GM04504 (cell line): ENCODE results near the gene IL18RAP.

ENCODE experiments used
- DNase-seq: peaks from one replicate; pipeline ENCODE4 v3.0.0-alpha.2; 2012; ENCODE audit warnings: low read depth

IL18RAP gene, protein sequence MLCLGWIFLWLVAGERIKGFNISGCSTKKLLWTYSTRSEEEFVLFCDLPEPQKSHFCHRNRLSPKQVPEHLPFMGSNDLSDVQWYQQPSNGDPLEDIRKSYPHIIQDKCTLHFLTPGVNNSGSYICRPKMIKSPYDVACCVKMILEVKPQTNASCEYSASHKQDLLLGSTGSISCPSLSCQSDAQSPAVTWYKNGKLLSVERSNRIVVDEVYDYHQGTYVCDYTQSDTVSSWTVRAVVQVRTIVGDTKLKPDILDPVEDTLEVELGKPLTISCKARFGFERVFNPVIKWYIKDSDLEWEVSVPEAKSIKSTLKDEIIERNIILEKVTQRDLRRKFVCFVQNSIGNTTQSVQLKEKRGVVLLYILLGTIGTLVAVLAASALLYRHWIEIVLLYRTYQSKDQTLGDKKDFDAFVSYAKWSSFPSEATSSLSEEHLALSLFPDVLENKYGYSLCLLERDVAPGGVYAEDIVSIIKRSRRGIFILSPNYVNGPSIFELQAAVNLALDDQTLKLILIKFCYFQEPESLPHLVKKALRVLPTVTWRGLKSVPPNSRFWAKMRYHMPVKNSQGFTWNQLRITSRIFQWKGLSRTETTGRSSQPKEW

DNA sequence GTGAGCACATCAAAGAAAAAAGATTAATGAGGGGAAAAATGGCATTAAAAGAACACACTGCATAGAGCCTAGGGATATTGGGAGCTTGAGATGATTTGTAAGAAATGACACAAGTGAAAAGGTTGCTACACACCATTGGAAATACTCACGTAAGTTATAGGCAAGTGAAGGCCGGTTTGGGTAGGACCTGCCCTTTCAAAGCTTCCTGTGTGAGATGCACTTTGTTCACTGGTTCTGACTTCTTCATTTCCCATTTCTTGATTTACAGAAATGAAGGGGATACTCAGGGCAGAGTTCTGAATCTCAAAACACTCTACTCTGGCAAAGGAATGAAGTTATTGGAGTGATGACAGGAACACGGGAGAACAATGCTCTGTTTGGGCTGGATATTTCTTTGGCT is at the start of gene IL18RAP:
TSS of gene IL18RAP (plus strand) at position 251 of the 400 bp plus-strand sequence. CDS start at position 369, 118 bp downstream.
- DNase-seq = no peak

DNA sequence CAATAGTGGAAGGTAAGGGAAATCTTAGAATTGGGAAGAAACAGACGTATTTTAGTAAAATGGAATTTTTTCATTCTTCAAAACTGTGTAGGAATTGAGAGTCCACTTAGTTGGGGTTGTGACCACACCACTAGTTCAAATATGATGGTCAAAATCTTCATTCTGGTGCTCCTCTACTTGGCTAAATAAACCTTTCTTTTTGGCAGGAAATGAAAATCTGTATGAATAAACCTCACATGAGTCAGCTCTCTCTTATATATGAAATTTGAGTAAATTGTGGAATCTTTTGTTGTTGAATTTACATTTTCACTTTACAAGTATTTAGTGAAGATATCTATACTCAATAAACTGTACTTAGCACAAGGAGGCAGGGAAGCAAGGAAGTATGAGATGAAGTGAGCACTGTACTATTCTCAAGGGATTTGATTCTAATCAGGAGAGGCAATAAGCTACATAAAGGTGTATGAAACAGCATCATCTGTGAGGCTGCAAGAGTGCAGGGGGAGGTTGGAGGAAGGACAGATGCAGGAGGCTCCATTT is 46.8 kb upstream of the IL18RAP start:
- DNase-seq = no peak

DNA sequence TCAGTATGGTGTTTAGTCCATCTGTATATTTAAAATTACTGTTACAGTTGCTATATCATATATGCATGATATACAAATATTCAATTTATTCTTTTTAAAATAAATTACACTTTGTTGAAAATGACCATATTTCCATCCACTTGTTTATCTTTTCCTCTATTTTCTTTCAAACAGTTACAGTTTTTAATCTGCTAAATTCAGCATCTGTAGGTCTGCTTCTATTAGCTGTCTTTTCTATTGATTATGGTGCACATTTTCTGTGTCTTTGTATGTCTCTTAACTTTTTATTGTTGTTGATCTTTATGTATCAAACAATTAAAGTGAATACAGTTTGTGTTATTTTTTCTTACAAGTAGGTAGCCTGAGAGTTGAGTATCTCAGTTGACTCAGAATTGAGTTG is 39.2 kb upstream of the IL18RAP start:
- DNase-seq = no peak

DNA sequence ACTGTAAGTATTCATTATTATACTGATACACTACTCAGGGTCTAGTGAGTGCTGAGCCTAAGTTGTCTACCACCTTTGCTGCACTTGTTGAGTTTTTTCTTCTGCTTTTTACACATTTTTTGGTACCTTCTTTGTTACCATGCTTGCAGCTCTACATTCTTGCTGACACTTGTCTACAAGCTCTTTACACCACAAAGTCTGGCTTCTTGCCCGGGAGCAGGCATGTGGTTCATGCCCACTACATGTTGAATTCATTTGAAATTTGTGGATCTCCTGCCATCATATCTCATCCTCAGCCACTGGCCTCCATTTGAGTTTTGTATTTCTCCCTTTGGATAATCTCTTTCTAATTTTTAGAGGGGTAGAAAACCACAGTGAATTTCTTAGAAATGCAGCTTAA is 37.4 kb upstream of the IL18RAP start:
- DNase-seq = no peak

DNA sequence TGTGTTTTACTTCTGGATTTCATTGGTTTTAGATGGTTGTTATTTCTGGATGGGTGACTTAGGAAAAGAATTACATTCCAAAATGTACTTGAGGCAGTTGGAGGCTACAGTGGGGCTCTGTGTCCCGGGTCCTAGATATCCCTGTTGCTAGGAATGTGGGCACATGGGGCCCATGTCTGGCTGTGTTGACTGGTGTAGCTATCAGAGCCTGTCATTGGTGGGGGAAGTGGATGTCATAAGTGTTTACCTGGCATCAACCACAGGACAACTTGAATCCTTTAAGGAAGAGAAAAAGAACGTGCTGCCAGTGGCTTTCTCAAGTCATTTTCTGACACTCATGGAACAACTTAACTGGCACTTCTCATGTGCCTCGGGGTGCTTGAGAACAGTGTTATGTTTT is 37.0 kb upstream of the IL18RAP start:
- DNase-seq = no peak

DNA sequence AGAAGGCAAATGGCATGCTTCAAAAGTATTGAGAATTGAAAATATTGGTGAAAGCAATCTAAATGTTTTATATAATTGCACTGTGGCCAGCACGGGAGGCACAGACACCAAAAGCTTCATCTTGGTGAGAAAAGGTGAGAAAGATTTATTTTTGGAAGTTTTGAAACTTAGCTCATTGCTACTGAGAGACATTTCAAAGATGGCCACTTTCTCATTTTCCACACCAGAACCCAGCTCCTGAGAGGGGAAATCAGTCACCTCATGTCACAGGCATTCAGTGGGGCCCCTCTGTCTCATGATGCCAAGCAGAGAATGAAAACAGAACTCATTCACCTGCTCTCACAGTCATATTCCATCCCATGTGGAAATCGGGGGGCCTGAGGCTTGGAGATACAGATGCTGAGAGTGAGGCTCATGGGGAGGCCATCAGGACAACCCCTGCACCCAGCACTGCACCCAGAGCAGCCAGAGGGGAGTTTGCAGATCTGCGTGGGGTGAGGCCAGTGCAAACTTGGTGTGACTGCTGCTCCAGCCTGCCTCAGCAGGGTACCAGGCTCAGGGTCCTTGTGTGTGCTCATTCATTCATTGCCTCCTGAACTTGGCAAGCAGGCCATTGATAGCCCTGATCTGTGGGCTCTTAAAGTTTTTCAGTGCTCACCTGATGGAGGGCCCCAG is 36.0 kb upstream of the IL18RAP start:
- DNase-seq = no peak

DNA sequence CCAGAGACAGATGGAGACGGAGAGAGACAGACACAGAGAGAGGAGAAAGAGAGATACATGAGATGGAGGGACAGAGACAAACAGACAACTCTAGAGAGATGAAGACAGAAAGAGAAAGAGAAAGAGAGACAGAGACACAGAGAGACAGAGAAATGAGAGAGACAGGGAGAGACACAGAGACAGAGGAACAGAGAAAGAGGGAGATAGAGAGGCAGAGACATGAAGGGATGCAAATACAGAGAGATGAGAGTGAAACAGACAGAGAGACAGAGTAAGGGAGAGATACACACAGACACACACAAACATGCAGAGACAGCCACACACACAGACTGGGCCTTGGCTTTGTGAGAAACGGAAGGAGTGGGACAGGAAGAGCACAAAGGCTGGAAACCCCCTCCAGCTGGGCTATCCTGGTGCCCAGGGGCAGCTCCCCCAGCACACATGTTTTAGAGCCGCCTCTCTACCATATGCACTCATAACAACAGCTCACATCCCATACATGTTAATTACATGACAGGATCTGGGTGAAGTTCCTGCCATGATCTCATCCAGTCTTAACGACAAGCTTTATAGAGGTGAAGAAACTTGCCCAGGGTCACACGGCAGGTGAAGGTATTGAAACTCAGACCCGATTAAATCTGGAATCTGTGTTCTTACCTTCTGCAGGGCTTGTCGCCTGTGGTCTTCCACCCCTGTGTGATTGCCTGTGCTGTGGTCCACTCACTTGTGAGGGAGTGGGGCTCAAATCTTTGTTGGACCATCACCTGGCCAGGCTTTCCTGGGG is 35.0 kb upstream of the IL18RAP start:
- DNase-seq = no peak

DNA sequence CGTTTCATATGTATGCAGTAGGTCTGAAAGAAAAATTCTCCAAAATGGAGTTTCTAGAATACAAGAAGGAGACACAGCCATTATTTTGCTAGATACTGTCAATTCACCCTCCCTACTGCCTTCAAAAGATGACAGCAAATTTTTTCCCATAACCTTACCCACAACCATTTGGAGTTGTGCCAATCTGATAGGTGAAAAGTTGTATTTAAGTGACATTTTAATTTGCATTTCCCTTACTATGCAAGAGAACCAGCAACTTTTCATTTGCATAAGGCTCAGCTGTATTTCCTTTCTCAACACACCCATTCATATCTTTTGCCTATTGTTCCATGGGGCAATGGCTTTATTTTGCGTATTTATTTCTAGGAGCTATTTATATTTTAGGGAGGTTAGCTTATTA is 31.4 kb upstream of the IL18RAP start:
- DNase-seq = no peak

DNA sequence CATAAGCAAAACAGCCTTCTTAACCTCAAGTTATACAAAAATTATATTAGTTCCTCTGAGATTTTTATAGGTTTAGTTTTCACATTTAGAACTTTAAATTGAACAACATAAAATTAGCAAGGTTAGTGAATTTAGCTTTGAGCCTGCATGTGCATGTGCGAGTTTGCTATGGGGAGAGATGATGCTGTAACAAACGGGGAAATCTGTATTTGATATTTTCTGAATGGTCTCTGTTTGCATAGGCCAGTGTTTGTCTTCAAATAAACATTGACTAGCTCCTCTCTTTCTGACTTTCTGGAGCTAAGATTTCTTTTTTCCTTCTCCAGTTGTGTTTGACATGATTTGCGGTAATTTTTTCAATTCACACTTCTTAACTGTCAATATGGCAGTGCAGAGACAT is 30.9 kb upstream of the IL18RAP start:
- DNase-seq = no peak

DNA sequence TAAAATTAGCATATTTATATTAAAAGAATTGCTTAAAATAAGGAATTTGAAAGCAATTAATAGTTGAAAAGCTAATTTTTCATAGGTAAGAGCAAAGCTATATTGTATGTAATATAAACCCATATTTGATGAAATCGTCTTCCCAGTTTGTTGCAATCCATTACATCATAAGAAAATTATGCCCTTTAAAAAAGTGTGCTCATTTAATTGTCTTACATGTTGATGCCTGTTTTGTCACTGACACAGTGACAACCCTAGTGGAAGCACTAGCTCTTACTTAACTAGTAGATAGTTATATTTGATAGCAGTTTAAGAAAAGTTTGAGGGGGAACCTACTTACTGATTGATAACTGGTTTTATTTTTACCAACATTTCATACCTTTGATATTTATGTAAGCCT is 30.0 kb upstream of the IL18RAP start:
- DNase-seq = no peak

DNA sequence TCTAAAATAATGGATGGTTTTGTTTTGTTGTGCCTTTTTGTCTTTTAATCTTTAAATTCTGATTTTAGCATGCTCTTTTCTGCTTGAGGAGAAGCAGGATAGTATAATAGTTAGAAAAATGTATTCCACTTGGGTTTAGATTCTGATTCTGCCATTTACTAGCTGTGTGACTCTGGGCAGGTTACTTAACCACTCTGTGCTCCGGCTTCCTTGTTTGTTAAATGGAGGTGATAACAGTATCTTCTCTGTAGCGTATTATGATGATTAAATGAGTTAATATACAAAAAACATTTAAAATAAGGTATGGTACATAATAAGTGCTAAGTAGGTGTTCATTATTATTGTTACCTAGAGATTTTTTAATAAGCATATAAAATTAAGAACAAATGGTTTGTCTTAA is 26.9 kb upstream of the IL18RAP start:
- DNase-seq = no peak

DNA sequence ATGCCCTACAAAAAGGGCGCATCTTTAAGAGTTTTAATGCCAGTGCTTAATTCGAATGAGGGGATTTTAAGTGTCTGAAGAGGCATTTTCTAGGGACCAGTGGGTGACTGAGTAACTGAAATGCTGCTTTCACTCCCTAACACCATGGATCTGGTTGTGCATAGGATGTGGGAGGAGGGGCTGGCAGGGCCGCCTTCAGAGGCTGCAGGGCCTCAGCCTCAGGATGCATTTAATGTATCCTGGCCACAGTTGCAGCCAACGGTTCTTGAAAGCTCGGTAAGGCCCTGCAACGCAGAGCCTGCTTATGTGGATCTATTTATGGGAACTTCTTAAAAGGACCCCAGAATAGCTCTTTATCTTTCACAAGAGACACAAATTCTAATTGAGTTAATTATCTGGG is 25.8 kb upstream of the IL18RAP start:
- no peak for DNase-seq

DNA sequence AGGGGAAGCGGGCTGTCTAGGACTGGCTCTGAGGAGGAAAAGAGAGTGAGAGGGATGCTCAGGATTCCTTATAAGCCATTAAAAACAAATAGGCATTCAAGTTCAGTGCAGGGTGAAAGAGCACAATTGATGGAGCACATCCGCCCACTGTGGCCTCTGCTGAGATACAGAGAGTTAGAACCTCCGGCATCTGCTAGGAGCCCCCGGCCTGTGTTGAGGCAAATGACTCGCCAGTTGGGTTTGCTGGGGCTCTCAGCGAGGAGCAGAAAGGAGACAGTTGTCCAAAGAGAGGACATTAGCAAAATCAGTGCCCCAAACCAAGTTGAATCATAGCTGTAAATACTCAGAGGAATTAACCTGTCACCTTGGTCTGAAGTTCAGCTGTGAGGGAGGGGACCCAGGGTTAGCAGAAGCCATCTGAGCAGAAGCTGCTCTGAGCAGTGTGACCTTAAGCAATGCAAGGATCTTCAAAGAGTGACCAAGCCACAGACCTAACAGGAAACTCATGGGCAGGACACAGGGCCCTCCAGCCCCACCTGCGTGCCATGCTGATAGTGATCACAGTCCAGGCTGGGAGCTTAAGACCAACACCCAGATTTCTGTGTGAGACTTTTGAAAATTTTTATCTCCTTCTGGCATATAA is 23.3 kb upstream of the IL18RAP start:
- no peak for DNase-seq

DNA sequence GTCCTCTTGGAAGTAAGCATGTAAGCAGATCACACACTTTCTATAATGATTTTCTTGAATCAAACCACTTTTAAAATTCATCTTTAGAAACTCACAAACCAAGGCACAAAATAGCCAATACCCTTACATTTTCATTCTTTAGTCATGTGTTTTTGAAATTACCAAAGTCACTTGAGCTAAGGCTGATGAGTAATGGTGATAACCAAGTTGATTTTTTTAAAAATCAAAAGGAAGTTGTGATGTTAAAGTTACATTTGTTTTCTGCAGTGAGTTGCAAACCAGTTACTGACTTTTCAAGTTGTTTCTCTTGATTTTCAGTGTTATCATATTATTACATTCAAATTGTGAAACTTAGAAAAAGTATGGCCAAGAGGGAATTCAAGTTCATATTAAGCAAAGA is 21.5 kb upstream of the IL18RAP start:
- no peak for DNase-seq

DNA sequence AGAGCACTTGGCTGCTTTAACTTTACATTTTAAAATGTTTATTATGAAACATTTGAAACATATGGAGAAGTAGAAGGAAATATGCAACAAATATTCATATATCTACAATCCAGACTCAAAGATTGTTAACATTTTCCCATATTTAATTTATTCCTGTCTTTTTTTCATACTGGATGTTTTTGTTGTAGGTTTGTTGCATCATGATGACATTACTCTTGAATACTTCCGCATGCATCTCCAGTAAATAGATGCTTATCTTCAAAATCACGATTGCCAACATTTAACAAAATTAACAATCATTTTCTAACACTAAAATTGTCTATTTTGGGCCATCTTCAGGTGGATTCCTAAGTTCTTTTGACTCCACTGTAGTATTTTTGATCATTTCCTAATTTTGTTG is 21.1 kb upstream of the IL18RAP start:
- no peak for DNase-seq

DNA sequence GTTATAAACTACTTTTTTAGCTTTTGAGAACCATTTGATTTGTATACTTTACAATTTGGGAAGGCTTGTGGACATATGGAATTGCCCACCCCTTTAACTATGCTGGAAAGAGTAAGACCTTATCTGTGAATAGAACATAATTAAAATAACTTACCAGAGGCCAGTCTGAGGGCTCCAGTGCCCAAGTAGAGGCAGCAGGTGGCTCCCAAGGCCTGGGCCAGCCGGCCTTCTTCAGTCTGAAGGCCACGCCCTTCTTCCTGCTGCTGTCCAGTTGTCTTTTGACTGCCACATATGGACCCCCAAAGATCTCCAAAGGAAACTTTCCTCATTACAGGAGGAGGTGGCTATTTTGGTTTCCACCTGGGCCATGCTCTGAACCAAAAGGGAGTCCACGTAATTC is 12.0 kb upstream of the IL18RAP start:
- DNase-seq = no peak

DNA sequence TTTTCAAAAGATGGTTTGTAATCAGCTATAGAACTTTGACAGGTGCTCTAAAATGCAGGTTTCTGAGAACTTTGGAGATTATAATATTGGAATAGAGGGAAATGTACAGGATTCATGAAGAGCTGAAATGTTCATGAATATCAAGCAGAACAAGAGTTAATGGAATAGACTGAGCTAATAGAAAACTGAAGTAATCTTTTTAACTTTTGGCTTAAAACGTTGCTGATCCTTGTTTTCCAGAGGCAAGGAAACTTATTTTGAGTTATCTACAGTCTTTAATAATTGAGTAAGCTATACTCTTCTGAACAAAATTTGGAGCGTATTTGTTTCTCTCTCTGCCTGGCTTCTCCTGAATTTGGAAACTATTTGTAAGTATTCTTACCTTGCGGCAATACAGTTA is 10.8 kb upstream of the IL18RAP start:
- DNase-seq = no peak

DNA sequence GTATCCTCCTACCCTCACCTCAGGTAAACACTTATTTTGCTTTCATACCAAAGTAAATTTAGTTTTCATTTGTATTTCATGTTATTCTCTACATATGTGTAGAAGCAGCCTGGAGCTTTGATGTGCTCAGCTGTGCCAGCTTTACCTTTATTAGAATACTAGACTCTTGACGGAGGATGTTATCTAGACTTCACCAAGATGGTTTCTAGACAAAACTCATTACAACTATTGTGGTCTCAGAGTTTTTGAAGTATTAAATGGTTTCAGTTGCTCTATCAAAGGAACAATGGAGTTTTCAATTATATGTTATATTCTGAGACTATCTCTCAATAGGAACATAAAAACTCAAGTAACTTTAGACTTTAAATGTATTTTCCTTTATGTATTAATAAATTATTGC is 5.0 kb upstream of the IL18RAP start:
- no peak for DNase-seq

DNA sequence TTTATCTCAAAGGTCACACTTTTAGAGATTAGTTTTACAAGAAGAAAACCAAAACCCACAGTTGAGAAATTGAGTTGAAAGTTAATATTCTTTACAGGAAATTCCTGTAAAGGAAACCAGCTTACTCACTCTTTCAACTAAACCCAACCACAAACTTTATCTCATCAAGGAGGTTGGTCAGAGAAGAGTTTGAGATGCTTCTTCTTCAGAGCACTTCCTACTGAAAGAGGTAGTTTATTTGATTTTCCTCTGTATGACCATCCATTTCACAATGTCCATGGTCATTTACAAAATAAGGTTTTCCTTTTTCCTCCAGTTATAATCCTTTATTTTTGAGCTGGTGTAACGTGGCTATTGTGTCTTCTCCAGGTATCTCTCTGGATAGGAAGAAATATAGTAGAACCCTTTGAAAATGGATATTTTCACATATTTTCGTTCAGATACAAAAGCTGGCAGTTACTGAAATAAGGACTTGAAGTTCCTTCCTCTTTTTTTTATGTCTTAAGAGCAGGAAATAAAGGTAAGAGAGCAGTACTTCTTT is 4.5 kb upstream of the IL18RAP start:
- DNase-seq = no peak

DNA sequence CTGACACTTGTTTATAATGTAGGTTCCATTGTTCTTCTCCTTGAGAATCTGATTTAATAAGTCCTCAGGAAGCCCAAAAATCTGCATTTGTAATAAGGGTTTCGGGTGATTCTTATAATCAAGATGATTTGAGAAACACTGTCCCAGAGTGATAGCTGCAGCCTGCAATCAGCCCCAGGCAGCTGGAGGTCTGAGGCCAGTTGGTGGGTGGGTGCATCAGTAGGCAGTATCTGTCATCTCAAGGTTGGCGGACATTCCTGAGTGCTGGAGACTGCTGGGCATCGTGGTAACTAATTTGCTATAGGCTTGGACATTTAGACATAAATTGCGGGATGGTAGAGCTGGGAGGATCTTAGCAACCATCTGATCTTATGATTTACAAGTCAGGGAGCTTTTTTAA is 2.7 kb upstream of the IL18RAP start:
- no peak for DNase-seq
